ENCODE measurements around the gene SOX6. TPM values are rescaled to one million over a fixed set of nuclear protein-coding genes. Genes with fewer than 3 reads are reported as not detected.

SOX6 gene
- total RNA-seq, 1 experiment from 2014 or later, result not detected

DNA sequence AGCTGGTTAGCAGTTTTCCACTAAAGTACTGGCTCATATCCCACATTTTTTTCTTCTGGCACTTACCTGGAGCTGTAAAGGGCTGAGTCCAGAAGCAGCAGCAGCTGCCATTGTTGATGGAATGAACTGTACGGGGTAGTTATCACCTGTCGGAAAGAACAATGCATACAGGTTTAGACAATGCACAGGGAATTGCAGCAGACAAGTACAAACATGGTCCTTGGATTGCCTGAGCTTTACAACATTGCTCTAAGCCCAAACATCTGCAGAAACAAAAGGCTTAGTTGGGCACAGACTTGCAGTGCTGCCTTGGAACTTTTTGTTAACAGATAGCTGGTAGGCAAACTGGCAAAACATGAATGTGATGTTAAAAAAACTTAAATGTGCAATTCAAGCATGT, 258.8 kb downstream of the SOX6 start:
- Histone ChIP-seq H3K27me3 (ENCODE audit: insufficient read depth, low read length) (no peaks in the 10 kb centered on the region), H3T11ph (ENCODE audit: low read length) (no peak overlapping the region), H3K14ac (ENCODE audit: insufficient read depth, low read length) (0 out of 2 replicates have a peak overlapping the region, but pooled peaks have one; percentile 56), H3K18ac (ENCODE audit: insufficient read length, low read depth, low read length) (no peak overlapping the region), H2BK5ac (ENCODE audit: insufficient read length, low read length) (no peak overlapping the region), H2BK120ac (ENCODE audit: low read depth, low read length, poor library complexity, severe bottlenecking) (no peak overlapping the region), H2BK12ac (ENCODE audit: insufficient read length, low read depth, low read length) (no peak overlapping the region), H4K91ac (ENCODE audit: insufficient read length, low read depth, low read length) (no peak overlapping the region), H4K5ac (ENCODE audit: insufficient read length, low read depth, low read length) (no peak overlapping the region), H3K4me1 (ENCODE audit: insufficient read depth, low read length) (no peaks in the 10 kb centered on the region), H3K4ac (ENCODE audit: low read depth, low read length) (no peak overlapping the region), H3K23me2 (ENCODE audit: insufficient read length, low read depth, low read length, poor library complexity, severe bottlenecking) (no peaks in the 10 kb centered on the region), H2BK15ac (ENCODE audit: low read depth, low read length) (no peak overlapping the region), H3K9ac (ENCODE audit: extremely low read depth, insufficient read length, low read length) (no peak overlapping the region), H2BK20ac (ENCODE audit: low read depth, low read length, poor library complexity, severe bottlenecking) (no peak overlapping the region), H3K23ac (ENCODE audit: insufficient read length, low read depth, low read length) (no peak overlapping the region), H2AK5ac (ENCODE audit: insufficient read length, low read length) (no peak overlapping the region), H2AFZ (ENCODE audit: low read length) (no peak overlapping the region), H4K20me1 (ENCODE audit: control insufficient read depth, insufficient read depth, insufficient read length) (no peaks in the 10 kb centered on the region), H3K79me1 (ENCODE audit: insufficient read depth, low read depth, low read length, poor library complexity, severe bottlenecking) (no peaks in the 10 kb centered on the region), H3K79me2 (ENCODE audit: insufficient read depth, low read length) (no peaks in the 10 kb centered on the region), H3K9me3 (ENCODE audit: control insufficient read depth, low read depth, low read length) (no peaks in the 10 kb centered on the region), H3K56ac (ENCODE audit: insufficient read length, low read depth, low read length) (no peak overlapping the region), H3K27ac (ENCODE audit: insufficient read length, low read depth, low read length) (no peak overlapping the region), H3K4me2 (ENCODE audit: insufficient read depth, insufficient read length, low read length) (no peak overlapping the region), H4K8ac (replicated peaks; ENCODE audit: insufficient read length, low read depth, low read length) (no peak overlapping the region)
- Mint-ChIP-seq H3K4me3 (no peak overlapping the region), H3K4me1 (peaks cover 3 to 6% of the 10 kb centered on the region in 2 experiments; a peak in 3 of 4 replicates), H3K27me3 (ENCODE audit: low read depth) (no peaks in the 10 kb centered on the region; the same call in 1 of the 2 replicates), H3K27ac (no peak overlapping the region), H3K9me3 (peaks cover 0 to 1% of the 10 kb centered on the region in 2 experiments; a peak in 1 of 5 replicates), H3K36me3 (ENCODE audit: insufficient read depth in 1 of 3, low read depth in 3 of 3) (no peaks in the 10 kb centered on the region)
- no CpG with 5 or more reads among the region's 2 CpGs for WGBS (ENCODE audit: extremely low coverage, insufficient read length, low lambda C conversion rate)
- TF ChIP-seq, protein P1, sequence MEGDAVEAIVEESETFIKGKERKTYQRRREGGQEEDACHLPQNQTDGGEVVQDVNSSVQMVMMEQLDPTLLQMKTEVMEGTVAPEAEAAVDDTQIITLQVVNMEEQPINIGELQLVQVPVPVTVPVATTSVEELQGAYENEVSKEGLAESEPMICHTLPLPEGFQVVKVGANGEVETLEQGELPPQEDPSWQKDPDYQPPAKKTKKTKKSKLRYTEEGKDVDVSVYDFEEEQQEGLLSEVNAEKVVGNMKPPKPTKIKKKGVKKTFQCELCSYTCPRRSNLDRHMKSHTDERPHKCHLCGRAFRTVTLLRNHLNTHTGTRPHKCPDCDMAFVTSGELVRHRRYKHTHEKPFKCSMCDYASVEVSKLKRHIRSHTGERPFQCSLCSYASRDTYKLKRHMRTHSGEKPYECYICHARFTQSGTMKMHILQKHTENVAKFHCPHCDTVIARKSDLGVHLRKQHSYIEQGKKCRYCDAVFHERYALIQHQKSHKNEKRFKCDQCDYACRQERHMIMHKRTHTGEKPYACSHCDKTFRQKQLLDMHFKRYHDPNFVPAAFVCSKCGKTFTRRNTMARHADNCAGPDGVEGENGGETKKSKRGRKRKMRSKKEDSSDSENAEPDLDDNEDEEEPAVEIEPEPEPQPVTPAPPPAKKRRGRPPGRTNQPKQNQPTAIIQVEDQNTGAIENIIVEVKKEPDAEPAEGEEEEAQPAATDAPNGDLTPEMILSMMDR (conservative IDR thresholded peaks at IDR 0.05), result no peak
- no peak for DNase-seq
